ENCODE measurements around the gene DPP10.

Gene DPP10

DNA sequence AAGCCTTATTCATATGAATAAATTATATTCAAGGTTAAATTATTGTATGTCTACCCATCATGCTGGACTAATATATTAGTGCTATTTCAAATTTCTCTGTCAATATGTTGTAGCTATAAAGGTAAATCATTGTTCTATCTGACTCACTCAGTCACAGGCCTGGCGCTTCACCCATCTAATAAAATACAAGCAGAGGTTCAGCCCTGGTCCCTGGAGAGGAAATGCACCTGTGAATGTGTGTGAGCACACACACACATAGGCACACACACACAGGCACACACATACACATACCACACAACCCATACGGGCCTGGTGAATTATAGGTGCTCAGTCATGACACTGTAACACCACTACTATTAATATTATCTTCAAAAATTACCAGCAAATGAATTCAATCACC, 1396.1 kb downstream of the DPP10 start:
- Histone ChIP-seq H3K4me2 (ENCODE audit: low read depth, low read length, poor library complexity, severe bottlenecking) (no peak overlapping the region), H3F3A (ENCODE audit: low read depth) (no peaks in the 10 kb centered on the region), H3K9ac (ENCODE audit: low read depth, low read length, poor library complexity, severe bottlenecking) (no peak overlapping the region), H3K4me3 (ENCODE audit: low read length, poor library complexity, severe bottlenecking) (no peak overlapping the region), H3K79me2 (ENCODE audit: insufficient read depth, low read length) (no peaks in the 10 kb centered on the region), H3K9me2 (replicated peaks; ENCODE audit: low read depth, low read length) (no peaks in the 10 kb centered on the region), H3K9me3 (ENCODE audit: insufficient read depth, low read depth, low read length) (no peaks in the 10 kb centered on the region), H3K36me3 (ENCODE audit: insufficient read depth, low read length) (no peaks in the 10 kb centered on the region), H2AFZ (ENCODE audit: low read length) (no peak overlapping the region), H4K20me1 (ENCODE audit: insufficient read depth, low read length, poor library complexity, severe bottlenecking) (no peaks in the 10 kb centered on the region), H3K27me3 (ENCODE audit: insufficient read depth, low read length, poor library complexity, severe bottlenecking) (no peaks in the 10 kb centered on the region), H3K4me1 (ENCODE audit: insufficient read depth, low read length, poor library complexity, severe bottlenecking) (no peaks in the 10 kb centered on the region)
- TF ChIP-seq EZH2phosphoT487 (IDR thresholded peaks at IDR 0.05; ENCODE audit: borderline replicate concordance), result no peak
- TF ChIP-seq, protein P1, sequence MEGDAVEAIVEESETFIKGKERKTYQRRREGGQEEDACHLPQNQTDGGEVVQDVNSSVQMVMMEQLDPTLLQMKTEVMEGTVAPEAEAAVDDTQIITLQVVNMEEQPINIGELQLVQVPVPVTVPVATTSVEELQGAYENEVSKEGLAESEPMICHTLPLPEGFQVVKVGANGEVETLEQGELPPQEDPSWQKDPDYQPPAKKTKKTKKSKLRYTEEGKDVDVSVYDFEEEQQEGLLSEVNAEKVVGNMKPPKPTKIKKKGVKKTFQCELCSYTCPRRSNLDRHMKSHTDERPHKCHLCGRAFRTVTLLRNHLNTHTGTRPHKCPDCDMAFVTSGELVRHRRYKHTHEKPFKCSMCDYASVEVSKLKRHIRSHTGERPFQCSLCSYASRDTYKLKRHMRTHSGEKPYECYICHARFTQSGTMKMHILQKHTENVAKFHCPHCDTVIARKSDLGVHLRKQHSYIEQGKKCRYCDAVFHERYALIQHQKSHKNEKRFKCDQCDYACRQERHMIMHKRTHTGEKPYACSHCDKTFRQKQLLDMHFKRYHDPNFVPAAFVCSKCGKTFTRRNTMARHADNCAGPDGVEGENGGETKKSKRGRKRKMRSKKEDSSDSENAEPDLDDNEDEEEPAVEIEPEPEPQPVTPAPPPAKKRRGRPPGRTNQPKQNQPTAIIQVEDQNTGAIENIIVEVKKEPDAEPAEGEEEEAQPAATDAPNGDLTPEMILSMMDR (conservative IDR thresholded peaks at IDR 0.05; ENCODE audit: low read length), result no peak

DNA sequence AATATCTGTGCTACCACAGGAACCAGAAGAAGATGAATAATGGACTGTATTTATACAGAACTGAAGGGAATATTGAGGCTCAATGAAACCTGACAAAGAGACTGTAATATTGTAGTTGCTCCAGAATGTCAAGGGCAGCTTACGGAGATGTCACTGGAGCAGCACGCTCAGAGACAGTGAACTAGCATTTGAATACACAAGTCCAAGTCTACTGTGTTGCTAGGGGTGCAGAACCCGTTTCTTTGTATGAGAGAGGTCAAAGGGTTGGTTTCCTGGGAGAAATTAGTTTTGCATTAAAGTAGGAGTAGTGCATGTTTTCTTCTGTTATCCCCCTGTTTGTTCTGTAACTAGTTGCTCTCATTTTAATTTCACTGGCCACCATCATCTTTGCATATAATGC, 1399.9 kb downstream of the DPP10 start:
- Histone ChIP-seq H3K4me2 (ENCODE audit: low read depth, low read length, poor library complexity, severe bottlenecking) (no peak overlapping the region), H2AFZ (ENCODE audit: low read length) (no peak overlapping the region), H3K36me3 (ENCODE audit: insufficient read depth, low read length) (no peaks in the 10 kb centered on the region), H3K9ac (ENCODE audit: low read depth, low read length, poor library complexity, severe bottlenecking) (no peak overlapping the region), H4K20me1 (ENCODE audit: insufficient read depth, low read length, poor library complexity, severe bottlenecking) (no peaks in the 10 kb centered on the region), H3K79me2 (ENCODE audit: insufficient read depth, low read length) (no peaks in the 10 kb centered on the region), H3K27me3 (ENCODE audit: insufficient read depth, low read length, poor library complexity, severe bottlenecking) (no peaks in the 10 kb centered on the region), H3F3A (ENCODE audit: low read depth) (no peaks in the 10 kb centered on the region), H3K9me3 (ENCODE audit: insufficient read depth, low read depth, low read length) (no peaks in the 10 kb centered on the region), H3K4me3 (ENCODE audit: low read length, poor library complexity, severe bottlenecking) (no peak overlapping the region), H3K4me1 (ENCODE audit: insufficient read depth, low read length, poor library complexity, severe bottlenecking) (no peaks in the 10 kb centered on the region), H3K9me2 (replicated peaks; ENCODE audit: low read depth, low read length) (no peaks in the 10 kb centered on the region)
- TF ChIP-seq, protein P1 (conservative IDR thresholded peaks at IDR 0.05; ENCODE audit: low read length), result no peak
- TF ChIP-seq EZH2phosphoT487 (IDR thresholded peaks at IDR 0.05; ENCODE audit: borderline replicate concordance), result no peak

DNA sequence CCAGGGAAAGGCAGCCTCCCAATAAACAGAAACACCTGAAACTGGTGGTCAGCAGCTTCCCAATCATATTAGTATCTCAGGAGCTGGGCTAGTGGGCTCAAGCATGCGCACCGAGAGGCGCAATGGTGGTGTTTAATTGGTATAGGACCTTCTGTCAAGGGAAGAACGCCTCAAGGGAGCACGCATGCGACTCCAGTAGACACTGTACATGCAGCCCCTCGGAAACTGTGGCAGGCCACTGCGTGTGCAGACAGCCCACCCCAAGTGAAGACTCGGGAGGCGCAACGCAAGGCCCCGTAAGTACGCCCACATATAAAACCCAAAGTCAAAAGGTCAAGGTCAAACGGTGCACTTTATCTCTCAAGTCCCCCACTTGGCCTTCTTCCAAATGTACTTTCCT, 1405.8 kb downstream of the DPP10 start:
- H3K27me3 ChIP-seq (ENCODE audit: insufficient read depth, low read length, poor library complexity, severe bottlenecking), result no peaks in the 10 kb centered on the region

More for the DNA sequence above, 1405.8 kb downstream of the DPP10 start:
- no peaks in the 10 kb centered on the region for H3F3A ChIP-seq (ENCODE audit: low read depth)
- H3K9me2 ChIP-seq (replicated peaks; ENCODE audit: low read depth, low read length), result no peaks in the 10 kb centered on the region
- H4K20me1 ChIP-seq (ENCODE audit: insufficient read depth, low read length, poor library complexity, severe bottlenecking), result no peaks in the 10 kb centered on the region
- no peaks in the 10 kb centered on the region for H3K36me3 ChIP-seq (ENCODE audit: insufficient read depth, low read length)
- no peaks in the 10 kb centered on the region for H3K4me1 ChIP-seq (ENCODE audit: insufficient read depth, low read length, poor library complexity, severe bottlenecking)
- no peaks in the 10 kb centered on the region for H3K9me3 ChIP-seq (ENCODE audit: insufficient read depth, low read depth, low read length)
- no peak overlapping the region for H2AFZ ChIP-seq (ENCODE audit: low read length)
- H3K9ac ChIP-seq (ENCODE audit: low read depth, low read length, poor library complexity, severe bottlenecking), result no peak overlapping the region
- H3K4me2 ChIP-seq (ENCODE audit: low read depth, low read length, poor library complexity, severe bottlenecking), result no peak overlapping the region
- TF ChIP-seq EZH2phosphoT487 (IDR thresholded peaks at IDR 0.05; ENCODE audit: borderline replicate concordance), result no peak
- TF ChIP-seq, protein P1 (conservative IDR thresholded peaks at IDR 0.05; ENCODE audit: low read length), result no peak
- no peaks in the 10 kb centered on the region for H3K79me2 ChIP-seq (ENCODE audit: insufficient read depth, low read length)
- no peak overlapping the region for H3K4me3 ChIP-seq (ENCODE audit: low read length, poor library complexity, severe bottlenecking)
